ENCODE measurements around the gene ATXN7L1.

GRCh38 chr7:105819559-105819958 lies 56.8 kb downstream of the ATXN7L1 start:
- TF ChIP-seq ZBTB7A (IDR thresholded peaks at IDR 0.05; ENCODE audit: low read depth) (no peak), EP300 (IDR thresholded peaks at IDR 0.05; ENCODE audit: borderline replicate concordance) (no peak), CEBPB (IDR thresholded peaks at IDR 0.05) (no peak), USF1 (IDR thresholded peaks at IDR 0.05) (no peak)

Measured in Ishikawa (cell line).